ENCODE data around the gene RASSF8. TPM values are rescaled to one million over a fixed set of nuclear protein-coding genes. Genes with fewer than 3 reads are reported as not detected.

The RASSF8 gene
- polyA plus RNA-seq, 4 donors, result 61.5 to 88.3 (median 64.1) TPM

GRCh38 chr12:26027401-26027800 lies 68.9 kb downstream of the RASSF8 start:
- DNase-seq (ENCODE audit: low read depth in 4 of 4, low spot score in 2 of 4), result no peak

GRCh38 chr12:26028953-26029735 lies 70.7 kb downstream of the RASSF8 start:
- peak in 1 of 4 donors; percentile 40 for DNase-seq (ENCODE audit: low read depth in 4 of 4, low spot score in 2 of 4)

- no peak for DNase-seq (ENCODE audit: low read depth in 4 of 4, low spot score in 2 of 4)
Measured at GRCh38 chr12:26029736-26030022, 71.2 kb downstream of the RASSF8 start.

- DNase-seq (ENCODE audit: low read depth in 4 of 4, low spot score in 2 of 4), result no peak
Measured at GRCh38 chr12:26030371-26030770, 71.9 kb downstream of the RASSF8 start.

GRCh38 chr12:26031318-26031717 lies 72.8 kb downstream of the RASSF8 start:
- DNase-seq (ENCODE audit: low read depth in 4 of 4, low spot score in 2 of 4), result no peak

- DNase-seq (ENCODE audit: low read depth in 4 of 4, low spot score in 2 of 4), result no peak
Measured at GRCh38 chr12:26031827-26032226, 73.3 kb downstream of the RASSF8 start.

- no peak for DNase-seq (ENCODE audit: low read depth in 4 of 4, low spot score in 2 of 4)
Measured at GRCh38 chr12:26032290-26032689, 73.8 kb downstream of the RASSF8 start.

- no peak for DNase-seq (ENCODE audit: low read depth in 4 of 4, low spot score in 2 of 4)
Measured at GRCh38 chr12:26032719-26033241, 74.3 kb downstream of the RASSF8 start.

- no peak for DNase-seq (ENCODE audit: low read depth in 4 of 4, low spot score in 2 of 4)
Measured at GRCh38 chr12:26034371-26035142, 76.1 kb downstream of the RASSF8 start.

GRCh38 chr12:26036877-26037276 lies 78.4 kb downstream of the RASSF8 start:
- DNase-seq (ENCODE audit: low read depth in 4 of 4, low spot score in 2 of 4), result no peak

- DNase-seq (ENCODE audit: low read depth in 4 of 4, low spot score in 2 of 4), result no peak
Measured at GRCh38 chr12:26037615-26038220, 79.2 kb downstream of the RASSF8 start.

GRCh38 chr12:26042645-26043044 lies 84.2 kb downstream of the RASSF8 start:
- no peak for DNase-seq (ENCODE audit: low read depth in 4 of 4, low spot score in 2 of 4)

GRCh38 chr12:26043135-26044006 lies 84.9 kb downstream of the RASSF8 start:
- DNase-seq (ENCODE audit: low read depth in 4 of 4, low spot score in 2 of 4), result no peak

GRCh38 chr12:26044007-26044394 lies 85.5 kb downstream of the RASSF8 start:
- DNase-seq (ENCODE audit: low read depth in 4 of 4, low spot score in 2 of 4), result no peak

- no peak for DNase-seq (ENCODE audit: low read depth in 4 of 4, low spot score in 2 of 4)
Measured at GRCh38 chr12:26044592-26044991, 86.1 kb downstream of the RASSF8 start.

- no peak for DNase-seq (ENCODE audit: low read depth in 4 of 4, low spot score in 2 of 4)
Measured at GRCh38 chr12:26046203-26046602, 87.7 kb downstream of the RASSF8 start.

- DNase-seq (ENCODE audit: low read depth in 4 of 4, low spot score in 2 of 4), result no peak
Measured at GRCh38 chr12:26046906-26047305, 88.4 kb downstream of the RASSF8 start.

GRCh38 chr12:26047401-26048226 lies 89.1 kb downstream of the RASSF8 start:
- no peak for DNase-seq (ENCODE audit: low read depth in 4 of 4, low spot score in 2 of 4)

- DNase-seq (ENCODE audit: low read depth in 4 of 4, low spot score in 2 of 4), result no peak
Measured at GRCh38 chr12:26052652-26053051, 94.2 kb downstream of the RASSF8 start.

- no peak for DNase-seq (ENCODE audit: low read depth in 4 of 4, low spot score in 2 of 4)
Measured at GRCh38 chr12:26054383-26054782, 95.9 kb downstream of the RASSF8 start.

All from left renal cortex interstitium (tissue), 4 donors.